OCI-LY1 (cell line): ENCODE results near the gene RAB11B.
A peak's percentile ranks its signal among the peaks of the same experiment; 100 is the strongest.

Experiments used
- H2AFZ ChIP-seq: fragments of 200-600 bp; sonication (generic), shearing (Covaris generic); 2 replicates; pipeline ENCODE4 v1.6.0; 2014; ENCODE audit warnings: antibody characterized with exemption, mild to moderate bottlenecking, low read length
- H3F3A ChIP-seq: fragments of 200-600 bp; sonication (generic), shearing (Covaris generic); 2 replicates; pipeline ENCODE4 v1.6.0; 2014; ENCODE audit warnings: mild to moderate bottlenecking, antibody characterized with exemption, low read length, moderate library complexity; ENCODE audit not compliant: insufficient read depth
- H3K27ac ChIP-seq: fragments of 200-600 bp; sonication (generic); 2 replicates; pipeline ENCODE4 v1.5.1; 2014; ENCODE audit warnings: low read length, mixed run types, mild to moderate bottlenecking, low read depth; ENCODE audit not compliant: poor library complexity, severe bottlenecking
- H3K27me3 ChIP-seq: fragments of 200-600 bp; sonication (generic); 2 replicates; pipeline ENCODE4 v1.6.0; 2014; ENCODE audit warnings: antibody characterized with exemption, mild to moderate bottlenecking, low read length, moderate library complexity; ENCODE audit not compliant: insufficient read depth
- H3K36me3 ChIP-seq: fragments of 200-600 bp; sonication (generic); 2 replicates; pipeline ENCODE4 v1.6.1; 2014; ENCODE audit warnings: mild to moderate bottlenecking, antibody characterized with exemption, low read length, moderate library complexity, mixed read lengths; ENCODE audit not compliant: insufficient read depth
- H3K4me1 ChIP-seq: fragments of 200-600 bp; sonication (generic); 2 replicates; pipeline ENCODE4 v1.5.1; 2014; ENCODE audit warnings: mild to moderate bottlenecking, low read length, moderate library complexity; ENCODE audit not compliant: insufficient read depth, severe bottlenecking
- H3K4me2 ChIP-seq: fragments of 200-600 bp; sonication (generic), shearing (Covaris generic); 2 replicates; pipeline ENCODE4 v1.6.1; 2014; ENCODE audit warnings: low read length
- H3K4me3 ChIP-seq: fragments of 200-600 bp; sonication (generic); 2 replicates; pipeline ENCODE4 v1.5.1; 2014; ENCODE audit warnings: low read length, low read depth, mild to moderate bottlenecking, mixed read lengths; ENCODE audit not compliant: poor library complexity, severe bottlenecking
- H3K79me2 ChIP-seq: fragments of 200-600 bp; shearing (Covaris generic); 2 replicates; pipeline ENCODE4 v1.6.1; 2016; ENCODE audit warnings: mixed run types, low read length, mixed read lengths; ENCODE audit not compliant: insufficient read depth
- H3K9ac ChIP-seq: fragments of 200-600 bp; sonication (generic), shearing (Covaris generic); 2 replicates; pipeline ENCODE4 v1.6.1; 2014; ENCODE audit warnings: mild to moderate bottlenecking, low read length, mixed read lengths
- H3K9me2 ChIP-seq: fragments of 200-600 bp; sonication (generic), shearing (Covaris generic); 2 replicates; pipeline ENCODE4 v1.6.1; 2014; ENCODE audit warnings: low read depth, mild to moderate bottlenecking, low read length, mixed read lengths
- H3K9me3 ChIP-seq: fragments of 200-600 bp; shearing (Covaris generic); 2 replicates; pipeline ENCODE4 v1.6.1; 2014; ENCODE audit warnings: low read length, mixed read lengths
- H4K20me1 ChIP-seq: fragments of 200-600 bp; sonication (generic), shearing (Covaris generic); 2 replicates; pipeline ENCODE4 v1.6.0; 2016; ENCODE audit warnings: mild to moderate bottlenecking, low read length; ENCODE audit not compliant: insufficient read depth
- CTCF ChIP-seq: fragments of 200-600 bp; sonication (generic), shearing (Covaris generic); IDR thresholded peaks from 2 replicates; pipeline ENCODE4 v1.5.1; 2017; ENCODE audit warnings: mild to moderate bottlenecking, antibody characterized with exemption, low read length, moderate library complexity, mixed read lengths
- EZH2 ChIP-seq: fragments of 200-600 bp; sonication (generic), shearing (Covaris generic); IDR thresholded peaks from 2 replicates; pipeline ENCODE4 v1.8.0; 2017; ENCODE audit warnings: borderline replicate concordance, mixed run types, mild to moderate bottlenecking, antibody characterized with exemption, low read length, moderate library complexity, mixed read lengths

The RAB11B gene

GRCh38 chr19:8413629-8413995 lies 23.5 kb downstream of the RAB11B start:
- Histone ChIP-seq H3K9me2 (no peaks in the 10 kb centered on the region), H3K4me3 (peak overlapping the region; percentile 74), H3K27me3 (no peaks in the 10 kb centered on the region), H3K4me1 (peaks cover 12% of the 10 kb centered on the region), H3F3A (0 out of 2 replicates have a peak, but pooled peaks cover 5% of the 10 kb centered on the region), H3K4me2 (peak overlapping the region; percentile 92), H3K36me3 (no peaks in the 10 kb centered on the region), H3K9ac (peak overlapping the region; percentile 70), H2AFZ (no peak overlapping the region), H4K20me1 (no peaks in the 10 kb centered on the region), H3K27ac (no peak overlapping the region), H3K79me2 (no peaks in the 10 kb centered on the region), H3K9me3 (no peaks in the 10 kb centered on the region)
- TF ChIP-seq EZH2, result no peak

GRCh38 chr19:8416796-8417195 lies 26.6 kb downstream of the RAB11B start:
- H3K9me3 ChIP-seq, result no peaks in the 10 kb centered on the region
- H3K36me3 ChIP-seq, result no peaks in the 10 kb centered on the region
- H3K9me2 ChIP-seq, result no peaks in the 10 kb centered on the region
- no peaks in the 10 kb centered on the region for H3K27me3 ChIP-seq
- H3K4me2 ChIP-seq, result no peak overlapping the region
- no peaks in the 10 kb centered on the region for H3F3A ChIP-seq
- H3K4me1 ChIP-seq, result peaks cover 12% of the 10 kb centered on the region
- no peaks in the 10 kb centered on the region for H3K79me2 ChIP-seq
- no peak overlapping the region for H3K27ac ChIP-seq
- no peak for TF ChIP-seq CTCF
- no peak for TF ChIP-seq EZH2
- H3K4me3 ChIP-seq, result no peak overlapping the region
- H3K9ac ChIP-seq, result no peak overlapping the region
- no peak overlapping the region for H2AFZ ChIP-seq
- no peaks in the 10 kb centered on the region for H4K20me1 ChIP-seq

DNA sequence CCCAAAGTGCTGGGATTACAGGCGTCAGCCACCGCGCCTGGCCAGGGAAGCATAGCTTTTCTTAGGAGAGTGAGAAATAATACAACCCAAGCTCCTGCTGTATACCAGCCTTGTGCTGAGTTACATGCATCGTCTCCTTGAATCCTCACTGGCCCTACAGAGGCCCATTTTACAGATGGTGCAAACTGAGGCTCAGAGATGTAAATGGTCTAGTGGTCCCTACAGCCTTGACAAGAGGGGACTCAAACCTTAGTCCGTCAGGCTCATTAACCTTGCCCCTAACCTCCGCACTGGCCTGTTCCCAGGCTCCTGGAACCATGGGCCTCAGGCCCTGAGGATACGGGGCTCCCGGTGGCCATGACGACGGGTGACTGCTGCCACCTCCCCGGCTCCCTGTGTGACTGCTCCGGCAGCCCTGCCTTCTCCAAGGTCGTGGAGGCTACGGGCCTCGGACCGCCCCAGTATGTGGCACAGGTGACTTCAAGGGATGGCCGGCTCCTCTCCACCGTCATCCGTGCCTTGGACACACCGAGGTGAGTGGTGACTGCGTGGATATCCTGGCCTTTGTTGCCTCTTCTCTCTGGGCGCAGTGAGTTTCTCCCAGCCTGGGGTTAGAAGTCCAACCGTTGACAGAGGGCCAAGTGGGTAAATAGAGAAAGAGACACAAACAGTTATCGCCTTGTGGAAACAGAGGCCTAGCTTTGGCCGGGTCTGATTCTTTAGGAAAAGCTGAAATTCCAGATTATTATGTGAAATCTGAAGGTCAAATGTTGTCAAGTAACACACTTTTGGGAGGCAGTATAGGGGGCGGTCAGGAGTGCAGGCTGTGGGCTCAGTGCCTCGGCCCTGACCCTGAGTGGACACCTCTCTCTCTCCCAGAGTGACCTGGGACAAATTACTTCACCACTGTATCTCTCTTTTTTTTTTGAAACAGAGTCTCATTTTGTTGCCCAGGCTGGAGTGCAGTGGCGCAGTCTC lies 31.6 kb downstream of the RAB11B start:
- no peak overlapping the region for H3K4me2 ChIP-seq
- H3K27me3 ChIP-seq, result no peaks in the 10 kb centered on the region
- H3K36me3 ChIP-seq, result no peaks in the 10 kb centered on the region
- H3K79me2 ChIP-seq, result no peaks in the 10 kb centered on the region
- TF ChIP-seq EZH2 (no peak), CTCF (no peak)
- no peaks in the 10 kb centered on the region for H4K20me1 ChIP-seq
- H3K27ac ChIP-seq, result no peak overlapping the region
- H3K9ac ChIP-seq, result no peak overlapping the region
- no peak overlapping the region for H2AFZ ChIP-seq
- no peaks in the 10 kb centered on the region for H3K4me1 ChIP-seq
- H3K9me2 ChIP-seq, result no peaks in the 10 kb centered on the region
- no peaks in the 10 kb centered on the region for H3F3A ChIP-seq
- no peak overlapping the region for H3K4me3 ChIP-seq
- H3K9me3 ChIP-seq, result no peaks in the 10 kb centered on the region
